Mesendoderm (in vitro differentiated cells): ENCODE results near the gene PPP1R12B.
"Not testable (repeated sequence)": the region's sequence is repeated elsewhere in the genome, so short reads cannot be mapped to it uniquely, and the experiment has no call there.

Source experiments
- DNase-seq: peaks from one replicate; pipeline ENCODE4 v3.0.0; 2013
- H2AK5ac ChIP-seq: 2 replicates; pipeline ENCODE4 v1.6.1; 2013; ENCODE audit warnings: low read length, inconsistent platforms
- H2BK120ac ChIP-seq: 2 replicates; pipeline ENCODE4 v1.6.1; 2013; ENCODE audit warnings: low read depth, mild to moderate bottlenecking, low read length, moderate library complexity, mixed read lengths
- H2BK15ac ChIP-seq: replicated peaks from 2 replicates; pipeline ENCODE4 v1.6.1; 2013; ENCODE audit warnings: low read depth, mild to moderate bottlenecking, moderate library complexity
- H2BK5ac ChIP-seq: 2 replicates; pipeline ENCODE4 v1.6.1; 2013; ENCODE audit warnings: low read length, inconsistent platforms
- H3K18ac ChIP-seq: 2 replicates; pipeline ENCODE4 v1.6.1; 2013; ENCODE audit warnings: mild to moderate bottlenecking, low read length, mixed read lengths
- H3K23ac ChIP-seq: one replicate; pipeline ENCODE4 v1.6.1; 2013; ENCODE audit warnings: low read length
- H3K27ac ChIP-seq: 2 replicates; pipeline ENCODE4 v1.5.1; 2013; ENCODE audit warnings: low read depth, mild to moderate bottlenecking, inconsistent platforms, low read length, moderate library complexity
- H3K27me3 ChIP-seq: 2 replicates; pipeline ENCODE4 v1.6.1; 2013; ENCODE audit warnings: low read length, control low read depth, mild to moderate bottlenecking, inconsistent platforms; ENCODE audit not compliant: insufficient read depth, poor library complexity
- H3K36me3 ChIP-seq: 2 replicates; pipeline ENCODE4 v1.6.1; 2013; ENCODE audit warnings: low read length, inconsistent platforms; ENCODE audit not compliant: control insufficient read depth, insufficient read depth
- H3K4ac ChIP-seq: one replicate; pipeline ENCODE4 v1.6.1; 2013; ENCODE audit warnings: low read depth, mild to moderate bottlenecking, low read length, moderate library complexity
- H3K4me1 ChIP-seq: 2 replicates; pipeline ENCODE4 v1.6.1; 2013; ENCODE audit warnings: low read depth, low read length, inconsistent platforms; ENCODE audit not compliant: control insufficient read depth
- H3K4me2 ChIP-seq: 2 replicates; pipeline ENCODE4 v1.6.1; 2013; ENCODE audit warnings: low read length
- H3K4me3 ChIP-seq: 2 replicates; pipeline ENCODE4 v1.5.1; 2013; ENCODE audit warnings: mild to moderate bottlenecking, low read length
- H3K56ac ChIP-seq: one replicate; pipeline ENCODE4 v1.6.1; 2013; ENCODE audit warnings: low read length
- H3K79me1 ChIP-seq: 2 replicates; pipeline ENCODE4 v1.6.1; 2013; ENCODE audit warnings: low read length, inconsistent platforms
- H3K79me2 ChIP-seq: 2 replicates; pipeline ENCODE4 v1.6.1; 2013; ENCODE audit warnings: mild to moderate bottlenecking, low read length; ENCODE audit not compliant: control insufficient read depth, insufficient read depth
- H3K9ac ChIP-seq: 2 replicates; pipeline ENCODE4 v1.6.1; 2013; ENCODE audit warnings: low read length, inconsistent platforms
- H4K5ac ChIP-seq: one replicate; pipeline ENCODE4 v1.6.1; 2013; ENCODE audit warnings: low read length
- H4K8ac ChIP-seq: one replicate; pipeline ENCODE4 v1.6.1; 2013; ENCODE audit warnings: low read depth, mild to moderate bottlenecking, control low read depth, low read length, moderate library complexity
- WGBS: extraction: QIAGEN DNeasy Blood & Tissue Kit; methylation state at CpG from one replicate; pipeline ENCODE4 v1.1.7; 2013; ENCODE audit warnings: low lambda C conversion rate, missing lambda C conversion rate; ENCODE audit not compliant: insufficient coverage; ENCODE audit errors: extremely low coverage; 5-methylcytosine and 5-hydroxymethylcytosine counted together

PPP1R12B gene

DNA sequence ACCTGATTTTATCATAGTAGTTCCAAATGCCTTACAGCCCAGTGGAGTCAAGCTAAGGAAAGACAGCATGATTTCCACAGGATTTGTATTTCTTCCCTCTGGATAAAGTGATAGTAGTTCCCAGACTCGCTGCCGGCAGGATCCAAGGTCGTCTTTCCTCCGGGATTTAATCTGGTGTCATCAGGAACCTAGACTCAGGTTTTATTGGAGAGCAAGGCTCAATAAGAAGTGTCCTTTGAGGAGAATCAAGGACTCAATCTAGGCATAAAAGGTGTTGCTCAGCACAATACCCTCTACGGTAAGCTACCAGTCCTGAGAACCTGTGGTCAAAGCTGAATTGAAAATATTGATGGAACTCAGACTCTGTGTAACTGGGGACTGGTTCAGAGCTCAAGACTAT is 191.1 kb downstream of the PPP1R12B start:
- not testable (repeated sequence) for H4K5ac ChIP-seq, H2BK5ac ChIP-seq, H3K4me1 ChIP-seq, H3K4me3 ChIP-seq, H3K4me2 ChIP-seq, H4K8ac ChIP-seq, DNase-seq, H3K27ac ChIP-seq, H2AK5ac ChIP-seq, H3K4ac ChIP-seq, H3K79me1 ChIP-seq, H3K9ac ChIP-seq, H2BK120ac ChIP-seq, H3K79me2 ChIP-seq, H3K36me3 ChIP-seq, H3K56ac ChIP-seq, H3K27me3 ChIP-seq, H2BK15ac ChIP-seq
- H3K18ac ChIP-seq = peak overlapping the region; percentile 11
- H3K23ac ChIP-seq = peak overlapping the region; percentile 45
- no CpG with 5 or more reads among the region's 5 CpGs for WGBS

GRCh38 chr1:202540014-202540413 is 191.5 kb downstream of the PPP1R12B start:
- no peak for DNase-seq
- no peak overlapping the region for H3K18ac ChIP-seq
- no peak overlapping the region for H3K4ac ChIP-seq
- H3K4me2 ChIP-seq = no peak overlapping the region
- H3K27me3 ChIP-seq = no peaks in the 10 kb centered on the region
- WGBS = no CpG with 5 or more reads among the region's 6 CpGs
- H3K79me1 ChIP-seq = no peaks in the 10 kb centered on the region
- no peak overlapping the region for H3K23ac ChIP-seq
- peaks cover 2% of the 10 kb centered on the region for H3K4me1 ChIP-seq
- no peak overlapping the region for H2AK5ac ChIP-seq
- no peak overlapping the region for H4K8ac ChIP-seq
- no peak overlapping the region for H3K27ac ChIP-seq
- H3K36me3 ChIP-seq = no peaks in the 10 kb centered on the region
- no peaks in the 10 kb centered on the region for H3K79me2 ChIP-seq
- H2BK5ac ChIP-seq = no peak overlapping the region
- H3K9ac ChIP-seq = no peak overlapping the region
- H3K56ac ChIP-seq = no peak overlapping the region
- no peak overlapping the region for H4K5ac ChIP-seq
- no peak overlapping the region for H2BK15ac ChIP-seq
- no peak overlapping the region for H2BK120ac ChIP-seq
- no peak overlapping the region for H3K4me3 ChIP-seq

GRCh38 chr1:202540448-202540847 is 191.9 kb downstream of the PPP1R12B start:
- H2BK120ac ChIP-seq = no peak overlapping the region
- no peak overlapping the region for H4K5ac ChIP-seq
- peaks cover 2% of the 10 kb centered on the region for H3K4me1 ChIP-seq
- no peak overlapping the region for H3K56ac ChIP-seq
- H3K27ac ChIP-seq = no peak overlapping the region
- H2AK5ac ChIP-seq = no peak overlapping the region
- H3K79me1 ChIP-seq = no peaks in the 10 kb centered on the region
- no peak overlapping the region for H3K23ac ChIP-seq
- no peak overlapping the region for H2BK15ac ChIP-seq
- no peaks in the 10 kb centered on the region for H3K79me2 ChIP-seq
- H4K8ac ChIP-seq = no peak overlapping the region
- H3K4me3 ChIP-seq = no peak overlapping the region
- no peaks in the 10 kb centered on the region for H3K27me3 ChIP-seq
- DNase-seq = no peak
- H3K18ac ChIP-seq = no peak overlapping the region
- no peak overlapping the region for H3K9ac ChIP-seq
- no peak overlapping the region for H3K4ac ChIP-seq
- no CpG with 5 or more reads among the region's 2 CpGs for WGBS
- H2BK5ac ChIP-seq = no peak overlapping the region
- H3K36me3 ChIP-seq = no peaks in the 10 kb centered on the region
- no peak overlapping the region for H3K4me2 ChIP-seq

DNA sequence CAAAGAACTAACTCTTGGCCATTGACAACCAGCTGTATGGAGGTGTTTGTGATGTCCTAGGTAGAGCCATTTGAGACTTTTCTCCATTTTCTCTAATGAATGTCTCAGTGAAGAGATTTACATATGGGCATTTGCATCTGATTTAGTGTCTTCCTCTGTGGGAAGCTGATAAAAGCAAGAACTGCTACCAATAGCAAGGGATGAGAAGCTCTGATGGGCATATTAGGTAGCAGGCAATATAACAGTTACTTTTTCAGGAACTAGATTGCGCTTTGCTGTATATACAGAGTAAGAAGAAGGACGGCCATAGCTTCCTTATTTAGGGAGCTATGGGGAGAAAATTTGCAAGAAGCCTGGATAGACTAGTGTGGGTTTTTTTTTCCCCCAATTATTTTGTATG is 192.4 kb downstream of the PPP1R12B start:
- H3K36me3 ChIP-seq, DNase-seq, H3K9ac ChIP-seq, H3K4me1 ChIP-seq, H3K23ac ChIP-seq, H3K56ac ChIP-seq, H3K27ac ChIP-seq, H3K4ac ChIP-seq, H3K4me2 ChIP-seq, H2AK5ac ChIP-seq, H2BK15ac ChIP-seq, H3K27me3 ChIP-seq, H4K5ac ChIP-seq, H4K8ac ChIP-seq, H3K79me1 ChIP-seq, H2BK5ac ChIP-seq, H3K18ac ChIP-seq, H3K4me3 ChIP-seq, H2BK120ac ChIP-seq, H3K79me2 ChIP-seq: not testable (repeated sequence)
- WGBS = no CpG with 5 or more reads among the region's 2 CpGs

DNA sequence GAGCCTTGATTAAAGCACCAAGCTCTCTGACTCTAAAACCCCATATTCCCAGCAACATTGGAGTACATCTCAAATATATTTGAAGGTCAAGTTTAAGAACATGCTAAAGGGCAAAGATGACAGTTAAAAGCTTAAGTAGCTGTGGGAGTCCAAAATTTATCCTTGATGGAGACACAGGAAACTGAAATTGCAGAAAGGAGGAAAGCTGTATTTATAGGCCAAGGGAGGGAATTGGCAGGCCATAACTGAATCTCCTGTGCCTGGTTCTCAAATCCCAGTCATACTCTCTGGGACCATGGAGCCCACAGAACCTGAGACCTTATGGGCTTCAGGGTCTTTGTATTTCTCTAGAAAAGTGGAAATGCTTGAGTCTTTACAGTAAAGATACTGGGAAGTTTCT is 193.9 kb downstream of the PPP1R12B start:
- DNase-seq, H3K27me3 ChIP-seq, H3K9ac ChIP-seq, H2BK15ac ChIP-seq, H4K5ac ChIP-seq, H2BK5ac ChIP-seq, H3K36me3 ChIP-seq, H3K4ac ChIP-seq, H3K4me3 ChIP-seq, H3K56ac ChIP-seq, H2AK5ac ChIP-seq, H4K8ac ChIP-seq, H3K18ac ChIP-seq, H3K79me1 ChIP-seq, H3K23ac ChIP-seq, H3K4me2 ChIP-seq, H3K79me2 ChIP-seq, H2BK120ac ChIP-seq, H3K27ac ChIP-seq, H3K4me1 ChIP-seq: not testable (repeated sequence)

DNA sequence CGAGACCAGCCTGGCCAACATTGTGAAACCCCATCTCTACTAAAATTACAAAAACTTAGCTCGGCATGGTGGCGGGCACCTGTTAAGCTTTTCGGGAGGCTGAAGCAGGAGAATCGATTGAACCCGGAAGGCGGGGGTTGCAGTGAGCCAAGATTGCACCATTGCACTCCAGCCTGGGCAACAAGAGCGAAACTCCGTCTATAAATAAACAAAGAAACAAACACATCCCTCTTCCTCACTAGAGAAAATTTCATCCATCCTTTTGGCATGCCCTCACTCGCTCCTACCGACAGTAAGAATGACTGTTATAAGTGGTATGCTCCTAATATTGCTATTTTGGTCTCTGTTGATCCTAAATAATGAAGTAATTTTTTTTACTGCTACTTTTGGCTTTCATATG is 195.0 kb downstream of the PPP1R12B start:
- not testable (repeated sequence) for H3K56ac ChIP-seq, H2AK5ac ChIP-seq, H2BK5ac ChIP-seq, H3K79me2 ChIP-seq, H4K5ac ChIP-seq, H3K18ac ChIP-seq, H3K4ac ChIP-seq, H3K4me2 ChIP-seq, H3K36me3 ChIP-seq, H3K4me3 ChIP-seq, H3K27ac ChIP-seq, H2BK15ac ChIP-seq, H4K8ac ChIP-seq, H3K4me1 ChIP-seq, H3K27me3 ChIP-seq, H2BK120ac ChIP-seq, H3K9ac ChIP-seq, H3K79me1 ChIP-seq, H3K23ac ChIP-seq, DNase-seq
- WGBS = no CpG with 5 or more reads among the region's 11 CpGs
